Caco-2 (cell line): ENCODE results near the gene SIRT3. TPM values are rescaled to one million over a fixed set of nuclear protein-coding genes. Genes with fewer than 3 reads are reported as not detected.
A peak's percentile ranks its signal among the peaks of the same experiment; 100 is the strongest.

Experiments used
- Bru-seq: library from RNA; stranded (reverse); fragments of 400-500 nt; gene quantifications from one replicate; lab custom pipeline; 2021; lab: Mats Ljungman, UMichigan
- BruChase-seq, 2 experiments: library from RNA; stranded (reverse); fragments of 400-500 nt; gene quantifications; one replicate each; lab custom pipeline; 2021; lab: Mats Ljungman, UMichigan
- BruUV-seq: library from RNA; stranded (reverse); fragments of 400-500 nt; replicated peaks from 2 replicates; lab custom pipeline; 2021; lab: Mats Ljungman, UMichigan
- CTCF ChIA-PET: fragments of 300-600 bp; sonication (Branson Sonifier 250); formaldehyde crosslinking; loops from one replicate; lab custom pipeline; 2022; ENCODE audit warnings: antibody characterized with exemption; lab: Charles Lee
- POLR2A ChIA-PET: fragments of 300-600 bp; sonication (Branson Sonifier 250); formaldehyde crosslinking; loops from one replicate; lab custom pipeline; 2022; ENCODE audit warnings: antibody characterized with exemption; lab: Charles Lee
- DNase-seq, 2 experiments: peaks; one replicate each; pipeline versions ENCODE4 v3.0.0 to v3.0.0-alpha.2; 2020 to 2022
- H3K27me3 ChIP-seq: replicated peaks from 2 replicates; pipeline ENCODE4 v1.6.0; 2011; ENCODE audit warnings: low read length; ENCODE audit not compliant: control insufficient read depth, insufficient read depth
- H3K36me3 ChIP-seq: 2 replicates; pipeline ENCODE4 v1.5.1; 2011; ENCODE audit warnings: low read length; ENCODE audit not compliant: control insufficient read depth, insufficient read depth
- H3K4me1 ChIP-seq: fragments of 250-450 bp; sonication (Bioruptor Pico); 2 replicates; pipeline ENCODE4 v1.5.1; 2020; ENCODE audit warnings: mild to moderate bottlenecking
- H3K4me3 ChIP-seq: 2 replicates; pipeline ENCODE4 v1.5.1; 2011; ENCODE audit warnings: low read depth, mild to moderate bottlenecking, control low read depth, low read length
- H3K9me3 ChIP-seq: fragments of 250-450 bp; sonication (Bioruptor Pico); 2 replicates; pipeline ENCODE4 v1.5.1; 2020; ENCODE audit warnings: mild to moderate bottlenecking, moderate library complexity
- H3K27ac Mint-ChIP-seq: one replicate; pipeline ENCODE4 v1.8.0; 2022; ENCODE audit warnings: mixed read lengths; ENCODE audit not compliant: unreplicated experiment
- H3K27me3 Mint-ChIP-seq: one replicate; pipeline ENCODE4 v1.8.0; 2022; ENCODE audit warnings: mixed read lengths; ENCODE audit not compliant: insufficient read depth, unreplicated experiment
- H3K36me3 Mint-ChIP-seq: one replicate; pipeline ENCODE4 v1.8.0; 2022; ENCODE audit warnings: mild to moderate bottlenecking, mixed read lengths; ENCODE audit not compliant: insufficient read depth, unreplicated experiment
- H3K4me1 Mint-ChIP-seq: one replicate; pipeline ENCODE4 v1.8.0; 2022; ENCODE audit warnings: low read depth, mixed read lengths; ENCODE audit not compliant: unreplicated experiment
- H3K4me3 Mint-ChIP-seq: one replicate; pipeline ENCODE4 v1.8.0; 2022; ENCODE audit warnings: mild to moderate bottlenecking, moderate library complexity, mixed read lengths; ENCODE audit not compliant: unreplicated experiment
- H3K9me3 Mint-ChIP-seq: one replicate; pipeline ENCODE4 v1.8.0; 2022; ENCODE audit warnings: mixed read lengths; ENCODE audit not compliant: unreplicated experiment
- intact Hi-C: fragments of 100-400 bp; cut with micrococcal nuclease; formaldehyde crosslinking; loops from one replicate; pipeline ENCODE4 v1.10.0; 2022; ENCODE audit not compliant: unreplicated experiment
- long read RNA-seq: library from polyadenylated mRNA; stranded (forward); transcript quantifications from one replicate; pipeline ENCODE4 v2.0.0, GENCODE V29; 2022
- total RNA-seq: library from RNA; stranded (reverse); gene quantifications from 2 replicates; pipeline ENCODE4 v1.2.3, GENCODE V29; 2022
- TF ChIP-seq, protein P1 (sequence below), 2 experiments: fragments of 200-600 bp in 1 of 2; IDR thresholded peaks; 1 replicate in 1 of 2; 2 replicates in 1 of 2; pipeline versions ENCODE4 v1.5.1 to v1.8.0; 2011 to 2022; ENCODE audit warnings: antibody characterized with exemption in 1 of 2, control low read depth in 1 of 2, inconsistent platforms in 1 of 2, low read depth in 1 of 2, low read length in 1 of 2, mild to moderate bottlenecking in 1 of 2, moderate library complexity in 1 of 2; ENCODE audit not compliant: insufficient read depth in 1 of 2, severe bottlenecking in 1 of 2, unreplicated experiment in 1 of 2

SIRT3 gene
- total RNA-seq = 24.6 and 26.0 TPM in 2 replicates
- Bru-seq, nascent RNA = percentile 63 among the genes with signal in this experiment
- percentile 65 among the genes with signal in this experiment for BruChase-seq, experiment 1, labeled RNA remaining after a 2-hour chase
- percentile 65 among the genes with signal in this experiment for BruChase-seq, experiment 2, labeled RNA remaining after a 6-hour chase
- long read RNA-seq, transcript SIRT3-214 (7 exons, 1,588 nt) = minor isoform, 11 of 78 reads
- long read RNA-seq, transcript SIRT3-201 (7 exons, 2,543 nt) = major isoform, 34 of 78 reads
- long read RNA-seq, partial matches to known transcripts = 13 of 78 reads
- long read RNA-seq, other reads (novel, unspliced or antisense) = 19 of 78 reads

GRCh38 chr11:235997-236773, at the start of gene SIRT3:
TSS of gene SIRT3 (minus strand) at chr11:236342. CDS start at chr11:236328, 14 bp downstream.
- Histone ChIP-seq H3K4me1 (peaks cover 8% of the 10 kb centered on the region; the same call in 1 of the 2 replicates), H3K9me3 (no peaks in the 10 kb centered on the region), H3K4me3 (peak within 1 kb of the TSS; percentile 88), H3K27me3 (no peaks in the 10 kb centered on the region), H3K36me3 (no peaks in the 10 kb centered on the region)
- Mint-ChIP-seq H3K36me3 (peaks cover 34% of the 10 kb centered on the region), H3K4me3 (peak within 1 kb of the TSS; percentile 81), H3K4me1 (no peaks in the 10 kb centered on the region), H3K27ac (peak within 1 kb of the TSS; percentile 89), H3K9me3 (no peaks in the 10 kb centered on the region), H3K27me3 (no peaks in the 10 kb centered on the region)
- DNase-seq = peak; percentile 89
- POLR2A ChIA-PET = interaction anchor here (0.5 to 2.5 kb wide), 4 partner anchors 20 to 541 kb away, joined by 3 to 10 read pairs (median 6); partner anchors contain the start of genes BET1L and RIC8A
- TF ChIP-seq, protein P1, sequence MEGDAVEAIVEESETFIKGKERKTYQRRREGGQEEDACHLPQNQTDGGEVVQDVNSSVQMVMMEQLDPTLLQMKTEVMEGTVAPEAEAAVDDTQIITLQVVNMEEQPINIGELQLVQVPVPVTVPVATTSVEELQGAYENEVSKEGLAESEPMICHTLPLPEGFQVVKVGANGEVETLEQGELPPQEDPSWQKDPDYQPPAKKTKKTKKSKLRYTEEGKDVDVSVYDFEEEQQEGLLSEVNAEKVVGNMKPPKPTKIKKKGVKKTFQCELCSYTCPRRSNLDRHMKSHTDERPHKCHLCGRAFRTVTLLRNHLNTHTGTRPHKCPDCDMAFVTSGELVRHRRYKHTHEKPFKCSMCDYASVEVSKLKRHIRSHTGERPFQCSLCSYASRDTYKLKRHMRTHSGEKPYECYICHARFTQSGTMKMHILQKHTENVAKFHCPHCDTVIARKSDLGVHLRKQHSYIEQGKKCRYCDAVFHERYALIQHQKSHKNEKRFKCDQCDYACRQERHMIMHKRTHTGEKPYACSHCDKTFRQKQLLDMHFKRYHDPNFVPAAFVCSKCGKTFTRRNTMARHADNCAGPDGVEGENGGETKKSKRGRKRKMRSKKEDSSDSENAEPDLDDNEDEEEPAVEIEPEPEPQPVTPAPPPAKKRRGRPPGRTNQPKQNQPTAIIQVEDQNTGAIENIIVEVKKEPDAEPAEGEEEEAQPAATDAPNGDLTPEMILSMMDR (IDR thresholded peaks at IDR 0.05; ENCODE audit: insufficient read depth in 1 of 2, low read depth in 1 of 2, low read length in 1 of 2, severe bottlenecking in 1 of 2, unreplicated experiment in 1 of 2) = peak in 1 of 2 experiments; percentile 14
- BruUV-seq = no TSS peak
- CTCF ChIA-PET = no interaction called here
- intact Hi-C loops = loop anchor here (2.0 kb wide), 1 partner anchor 27 kb away; no protein-coding TSS in a partner anchor

- H3K9me3 Mint-ChIP-seq = no peaks in the 10 kb centered on the region
- peaks cover 7% of the 10 kb centered on the region for H3K36me3 Mint-ChIP-seq
- peaks cover 5% of the 10 kb centered on the region for H3K27me3 ChIP-seq
- CTCF ChIA-PET = no interaction called here
- H3K4me1 Mint-ChIP-seq = peaks cover 7% of the 10 kb centered on the region
- POLR2A ChIA-PET = no interaction called here
- BruUV-seq = TSS peak; percentile 23
- H3K4me1 ChIP-seq = peaks cover 12% of the 10 kb centered on the region
- H3K27me3 Mint-ChIP-seq = peaks cover 21% of the 10 kb centered on the region
- no peak overlapping the region for H3K4me3 Mint-ChIP-seq
- DNase-seq = no peak
- H3K27ac Mint-ChIP-seq = no peak overlapping the region
- no peaks in the 10 kb centered on the region for H3K36me3 ChIP-seq
- no peaks in the 10 kb centered on the region for H3K9me3 ChIP-seq
- intact Hi-C loops = no loop called here
- TF ChIP-seq, protein P1 (IDR thresholded peaks at IDR 0.05; ENCODE audit: insufficient read depth in 1 of 2, low read depth in 1 of 2, low read length in 1 of 2, severe bottlenecking in 1 of 2, unreplicated experiment in 1 of 2) = no peak
- H3K4me3 ChIP-seq = no peak overlapping the region
Measured at GRCh38 chr11:285894-286220, 49.7 kb upstream of the SIRT3 start.
